ENCODE measurements around the gene ATXN7L2. TPM values are rescaled to one million over a fixed set of nuclear protein-coding genes. Genes with fewer than 3 reads are reported as not detected.

ATXN7L2 gene
- total RNA-seq, 6 experiments from 2014 or later: 5.6 to 7.3 (median 6.4) TPM

DNA sequence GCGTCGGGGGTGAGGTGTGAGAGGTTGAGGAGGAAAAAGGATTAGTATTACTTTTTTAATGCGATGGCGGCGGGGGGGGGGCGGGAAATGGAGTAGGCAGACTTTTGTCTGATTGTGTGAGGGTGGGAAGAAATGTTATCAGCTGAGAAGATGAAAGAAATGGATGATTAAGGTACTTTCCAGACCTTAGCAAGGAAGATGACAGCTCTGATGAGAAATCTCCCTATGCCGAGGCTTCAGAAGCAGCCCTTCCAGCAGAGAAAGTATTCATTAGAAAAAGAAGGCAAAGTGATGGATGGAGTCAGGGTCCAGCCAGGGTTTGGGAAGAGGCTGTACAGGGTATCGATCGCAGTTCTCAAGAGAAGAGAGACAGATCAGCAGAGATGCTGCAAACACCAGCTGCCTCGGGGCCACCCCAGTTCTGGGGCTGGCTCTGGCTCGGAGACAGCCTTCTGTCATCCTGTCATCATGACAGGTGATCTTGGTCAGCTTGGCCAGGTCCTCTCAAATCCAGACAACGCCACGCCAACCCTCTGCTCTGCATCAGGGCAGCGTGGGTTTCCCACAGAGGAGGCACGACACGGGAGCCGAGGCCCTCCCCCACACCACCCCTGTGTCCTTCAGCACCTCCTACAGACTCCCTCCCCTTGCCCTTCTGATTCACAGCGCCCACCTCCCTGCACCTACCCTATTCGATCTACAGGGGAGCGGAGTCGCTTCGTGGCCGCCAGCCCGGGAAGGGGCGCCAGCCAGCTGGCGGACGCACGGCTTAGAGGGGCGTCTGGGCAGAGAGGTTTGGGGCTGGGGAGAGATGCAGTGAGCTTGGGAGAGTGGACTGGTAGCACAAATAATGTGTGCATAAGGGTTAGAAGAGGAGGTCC is 674 bp upstream of the ATXN7L2 start:
- no peak for DNase-seq
- H3K27ac Mint-ChIP-seq: no peak overlapping the region
- H3K4me1 Mint-ChIP-seq (ENCODE audit: low read depth): peaks cover 22% of the 10 kb centered on the region
- peaks cover 5% of the 10 kb centered on the region for H3K27me3 Mint-ChIP-seq (ENCODE audit: insufficient read depth)
- H3K9me3 Mint-ChIP-seq: no peaks in the 10 kb centered on the region
- H3K36me3 Mint-ChIP-seq (ENCODE audit: low read depth): peaks cover 14% of the 10 kb centered on the region; the same call in 1 of the 2 replicates
- peak overlapping the region; percentile 97 for H3K4me3 Mint-ChIP-seq
- TF ChIP-seq, protein P1, sequence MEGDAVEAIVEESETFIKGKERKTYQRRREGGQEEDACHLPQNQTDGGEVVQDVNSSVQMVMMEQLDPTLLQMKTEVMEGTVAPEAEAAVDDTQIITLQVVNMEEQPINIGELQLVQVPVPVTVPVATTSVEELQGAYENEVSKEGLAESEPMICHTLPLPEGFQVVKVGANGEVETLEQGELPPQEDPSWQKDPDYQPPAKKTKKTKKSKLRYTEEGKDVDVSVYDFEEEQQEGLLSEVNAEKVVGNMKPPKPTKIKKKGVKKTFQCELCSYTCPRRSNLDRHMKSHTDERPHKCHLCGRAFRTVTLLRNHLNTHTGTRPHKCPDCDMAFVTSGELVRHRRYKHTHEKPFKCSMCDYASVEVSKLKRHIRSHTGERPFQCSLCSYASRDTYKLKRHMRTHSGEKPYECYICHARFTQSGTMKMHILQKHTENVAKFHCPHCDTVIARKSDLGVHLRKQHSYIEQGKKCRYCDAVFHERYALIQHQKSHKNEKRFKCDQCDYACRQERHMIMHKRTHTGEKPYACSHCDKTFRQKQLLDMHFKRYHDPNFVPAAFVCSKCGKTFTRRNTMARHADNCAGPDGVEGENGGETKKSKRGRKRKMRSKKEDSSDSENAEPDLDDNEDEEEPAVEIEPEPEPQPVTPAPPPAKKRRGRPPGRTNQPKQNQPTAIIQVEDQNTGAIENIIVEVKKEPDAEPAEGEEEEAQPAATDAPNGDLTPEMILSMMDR (IDR thresholded peaks at IDR 0.05): peak; percentile 21

DNA sequence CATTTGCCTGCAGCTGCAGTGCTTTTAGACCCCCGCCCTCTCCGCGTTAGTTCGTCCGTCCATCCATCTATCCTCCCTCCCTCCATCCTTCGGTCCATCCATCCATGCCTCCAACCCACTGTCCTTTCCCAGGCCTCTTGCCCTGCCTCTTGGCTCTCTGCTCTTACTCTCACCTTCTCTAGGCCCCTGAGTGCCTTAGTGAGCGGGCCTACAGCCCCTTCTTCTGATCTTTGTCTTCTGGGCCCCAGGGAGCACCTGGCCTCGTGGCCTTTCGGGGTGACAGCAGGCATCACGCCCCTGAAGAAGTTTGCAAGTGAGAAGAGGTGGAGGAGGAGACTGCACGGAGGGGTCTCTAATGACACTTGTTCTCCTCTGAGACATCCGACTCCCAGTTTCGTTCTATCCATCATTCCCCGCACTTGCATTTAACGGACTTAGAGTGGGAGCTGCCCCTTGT is 842 bp downstream of the ATXN7L2 start:
- H3K27ac Mint-ChIP-seq: peak overlapping the region; percentile 70
- peaks cover 13% of the 10 kb centered on the region; the same call in 1 of the 2 replicates for H3K36me3 Mint-ChIP-seq (ENCODE audit: low read depth)

DNA sequence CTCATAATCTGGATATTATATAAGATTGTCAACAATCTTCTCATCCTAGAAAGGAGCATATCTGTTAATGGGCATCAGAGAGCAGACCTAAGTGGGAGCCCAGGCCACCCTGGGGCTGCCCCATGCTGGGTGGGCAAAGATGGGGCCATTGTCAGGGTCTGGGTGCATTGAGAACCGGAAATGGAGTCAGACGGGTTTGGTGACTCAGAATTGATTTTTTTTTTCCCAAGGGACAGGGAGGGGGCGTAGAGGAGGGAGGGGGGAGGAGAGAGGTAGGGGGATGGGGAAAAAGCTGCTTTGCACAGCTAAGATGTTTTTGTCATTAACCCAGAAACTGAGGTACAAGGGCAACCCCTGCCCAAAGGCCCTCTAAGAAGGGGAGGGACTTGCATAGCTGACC is 1.3 kb downstream of the ATXN7L2 start:
- H3K4me3 Mint-ChIP-seq: peak overlapping the region; percentile 97
- DNase-seq: no peak
- H3K4me1 Mint-ChIP-seq (ENCODE audit: low read depth): peaks cover 22% of the 10 kb centered on the region
- TF ChIP-seq, protein P1 (IDR thresholded peaks at IDR 0.05): no peak
- H3K9me3 Mint-ChIP-seq: no peaks in the 10 kb centered on the region
- H3K27me3 Mint-ChIP-seq (ENCODE audit: insufficient read depth): peaks cover 2% of the 10 kb centered on the region
- H3K27ac Mint-ChIP-seq: peak overlapping the region; percentile 70
- peaks cover 8% of the 10 kb centered on the region; the same call in 1 of the 2 replicates for H3K36me3 Mint-ChIP-seq (ENCODE audit: low read depth)

More for the DNA sequence above, 842 bp downstream of the ATXN7L2 start:
- no peak for DNase-seq
- Mint-ChIP-seq H3K4me3 (peak overlapping the region; percentile 97), H3K4me1 (ENCODE audit: low read depth) (peaks cover 22% of the 10 kb centered on the region), H3K9me3 (no peaks in the 10 kb centered on the region), H3K27me3 (ENCODE audit: insufficient read depth) (peaks cover 2% of the 10 kb centered on the region)
- TF ChIP-seq, protein P1 (IDR thresholded peaks at IDR 0.05): no peak

DNA sequence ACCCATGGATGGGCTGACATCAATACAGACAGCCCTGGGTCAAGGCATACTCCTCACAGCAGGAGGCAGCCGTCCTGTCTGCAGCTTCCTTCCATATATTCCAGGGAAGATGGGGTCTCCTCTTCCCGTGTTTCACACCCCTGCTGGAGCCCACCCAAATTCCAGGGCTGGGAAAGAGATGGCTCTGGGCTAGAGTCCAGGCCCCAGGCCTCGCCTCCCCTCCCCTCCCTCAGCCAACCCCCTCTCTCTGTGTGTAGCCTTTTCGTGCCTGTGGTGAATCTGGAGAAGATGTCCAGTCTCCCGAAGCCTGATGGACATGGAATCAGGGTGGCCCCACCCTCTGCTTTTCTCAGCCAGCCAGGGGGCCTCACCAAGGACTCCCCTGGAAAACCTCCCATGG is 3.6 kb downstream of the ATXN7L2 start:
- H3K27ac Mint-ChIP-seq: no peak overlapping the region

DNA sequence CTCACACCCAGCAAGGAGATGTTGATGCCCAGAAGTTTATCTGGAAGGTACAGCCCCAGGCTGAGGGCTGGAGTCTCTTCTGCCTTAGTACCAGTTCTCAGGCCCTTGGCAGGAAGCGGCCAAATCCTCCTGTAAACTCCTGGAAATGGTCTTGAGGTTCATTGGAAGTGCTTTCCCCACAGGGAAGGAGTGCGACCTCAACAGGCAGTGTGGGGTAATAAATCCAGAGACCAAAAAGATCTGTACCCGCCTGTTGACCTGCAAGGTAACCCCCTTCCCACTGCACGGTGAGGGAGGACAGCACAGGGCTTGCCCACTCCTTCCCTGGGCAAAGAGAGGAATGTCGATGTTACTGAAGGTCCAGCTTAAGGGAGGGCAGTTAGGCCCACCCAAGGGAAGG is 4.5 kb downstream of the ATXN7L2 start:
- Mint-ChIP-seq H3K36me3 (ENCODE audit: low read depth) (no peaks in the 10 kb centered on the region), H3K27me3 (ENCODE audit: insufficient read depth) (no peaks in the 10 kb centered on the region; the same call in none of the 2 replicates), H3K27ac (no peak overlapping the region), H3K9me3 (no peaks in the 10 kb centered on the region), H3K4me1 (ENCODE audit: low read depth) (peaks cover 26% of the 10 kb centered on the region), H3K4me3 (no peak overlapping the region)
- TF ChIP-seq, protein P1 (IDR thresholded peaks at IDR 0.05): peak; percentile 49; the same call in 1 of the 2 replicates
- no peak for DNase-seq

More for the DNA sequence above, 3.6 kb downstream of the ATXN7L2 start:
- H3K4me3 Mint-ChIP-seq: no peak overlapping the region
- TF ChIP-seq, protein P1 (IDR thresholded peaks at IDR 0.05): no peak
- H3K4me1 Mint-ChIP-seq (ENCODE audit: low read depth): peaks cover 24% of the 10 kb centered on the region
- H3K27me3 Mint-ChIP-seq (ENCODE audit: insufficient read depth): no peaks in the 10 kb centered on the region; the same call in none of the 2 replicates
- H3K9me3 Mint-ChIP-seq: no peaks in the 10 kb centered on the region
- H3K36me3 Mint-ChIP-seq (ENCODE audit: low read depth): no peaks in the 10 kb centered on the region
- DNase-seq: no peak

Data from HFFc6 (cell line).